Measurements from ENCODE around the gene ADIRF.

DNA sequence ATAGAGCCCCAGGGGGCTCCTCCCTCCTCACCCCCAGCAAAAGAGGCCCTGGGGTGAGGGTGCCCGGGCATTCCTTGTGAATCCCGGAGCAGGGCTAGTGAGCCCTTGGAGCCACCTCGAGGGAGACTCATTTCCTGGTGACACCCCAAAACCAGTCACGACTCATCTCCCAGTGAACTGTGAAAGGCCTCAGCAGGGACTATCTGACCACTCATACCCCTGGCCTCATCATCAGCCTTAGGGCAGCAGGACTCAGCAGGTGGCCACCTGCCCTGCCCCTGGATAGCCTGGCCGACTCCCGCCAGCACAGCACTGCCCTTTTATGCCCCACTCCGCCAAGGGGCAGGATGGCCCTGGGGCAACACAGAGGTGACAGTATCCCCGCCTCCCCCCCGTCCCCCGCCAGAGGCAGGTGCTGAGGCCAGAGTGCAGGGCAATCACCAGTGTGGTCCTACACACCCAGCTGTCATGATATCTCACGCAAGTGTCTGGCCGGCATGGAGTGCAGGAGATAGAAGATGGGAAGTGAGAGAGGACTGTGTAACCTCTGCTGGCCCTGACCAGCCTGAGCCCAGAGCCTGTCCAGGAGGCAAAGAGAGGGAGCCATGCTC is 6.7 kb upstream of the ADIRF start:
- no peak for TF ChIP-seq CTCF (IDR thresholded peaks at IDR 0.05)
- TF ChIP-seq EZH2 (IDR thresholded peaks at IDR 0.05; ENCODE audit: borderline replicate concordance, insufficient read depth, low read depth, low read length, poor library complexity, severe bottlenecking), result no peak

All from B cell (primary cell).